MM.1S (cell line): ENCODE measurements around the gene AGAP1.

Experiments
- DNase-seq: peaks from one replicate; pipeline ENCODE4 v3.0.0-alpha.2; 2015
- H2AFZ ChIP-seq: fragments of 300-600 bp; sonication (generic); 2 replicates; pipeline ENCODE4 v1.6.0; 2016; ENCODE audit warnings: antibody characterized with exemption, low read length
- H3F3A ChIP-seq: fragments of 300-600 bp; sonication (generic); 2 replicates; pipeline ENCODE4 v1.6.1; 2016; ENCODE audit warnings: mild to moderate bottlenecking, antibody characterized with exemption, low read length, moderate library complexity, mixed read lengths; ENCODE audit not compliant: insufficient read depth
- H3K27ac ChIP-seq: fragments of 300-600 bp; sonication (generic); 2 replicates; pipeline ENCODE4 v1.5.1; 2016; ENCODE audit warnings: mild to moderate bottlenecking, low read length
- H3K27me3 ChIP-seq: fragments of 300-600 bp; sonication (generic); replicated peaks from 2 replicates; pipeline ENCODE4 v1.6.0; 2016; ENCODE audit warnings: low read length; ENCODE audit not compliant: insufficient read depth
- H3K36me3 ChIP-seq: fragments of 300-600 bp; sonication (generic); replicated peaks from 2 replicates; pipeline ENCODE4 v1.6.1; 2016; ENCODE audit warnings: mild to moderate bottlenecking, low read length, mixed read lengths; ENCODE audit not compliant: insufficient read depth
- H3K4me1 ChIP-seq: fragments of 300-600 bp; sonication (generic); 2 replicates; pipeline ENCODE4 v1.6.1; 2016; ENCODE audit warnings: low read length, mixed read lengths
- H3K4me2 ChIP-seq: fragments of 300-600 bp; sonication (generic); 2 replicates; pipeline ENCODE4 v1.6.0; 2016; ENCODE audit warnings: low read depth, low read length
- H3K4me3 ChIP-seq: fragments of 300-600 bp; sonication (generic); 2 replicates; pipeline ENCODE4 v1.5.1; 2016; ENCODE audit warnings: low read length, mixed read lengths
- H3K79me2 ChIP-seq: fragments of 300-600 bp; sonication (generic); 2 replicates; pipeline ENCODE4 v1.6.1; 2016; ENCODE audit warnings: mixed run types, low read length, mixed read lengths
- H3K9ac ChIP-seq: fragments of 300-600 bp; sonication (generic); 2 replicates; pipeline ENCODE4 v1.6.1; 2016; ENCODE audit warnings: low read length, mixed read lengths
- H3K9me2 ChIP-seq: fragments of 300-600 bp; sonication (generic); replicated peaks from 2 replicates; pipeline ENCODE4 v1.6.1; 2016; ENCODE audit warnings: mild to moderate bottlenecking, low read length, mixed read lengths; ENCODE audit not compliant: insufficient read depth
- H3K9me3 ChIP-seq: fragments of 300-600 bp; sonication (generic); replicated peaks from 2 replicates; pipeline ENCODE4 v1.6.1; 2016; ENCODE audit warnings: mild to moderate bottlenecking, low read length, mixed read lengths; ENCODE audit not compliant: insufficient read depth
- H4K20me1 ChIP-seq: fragments of 300-600 bp; sonication (generic); 2 replicates; pipeline ENCODE4 v1.6.1; 2016; ENCODE audit warnings: mild to moderate bottlenecking, low read length, moderate library complexity, mixed read lengths; ENCODE audit not compliant: insufficient read depth
- EZH2 ChIP-seq: fragments of 300-600 bp; sonication (generic); optimal IDR thresholded peaks from 2 replicates; pipeline ENCODE3; 2017; ENCODE audit warnings: low read depth, mild to moderate bottlenecking, antibody characterized with exemption, low read length, mixed read lengths
- EZH2phosphoT487 ChIP-seq: fragments of 300-600 bp; sonication (generic); IDR thresholded peaks from 2 replicates; pipeline ENCODE4 v1.6.1; 2018; ENCODE audit warnings: antibody characterized with exemption, low read length
- TF ChIP-seq, protein P1 (sequence below): fragments of 300-600 bp; sonication (generic); IDR thresholded peaks from 2 replicates; pipeline ENCODE4 v1.5.1; 2016; ENCODE audit warnings: antibody characterized with exemption, low read length, mixed read lengths

AGAP1 gene

DNA sequence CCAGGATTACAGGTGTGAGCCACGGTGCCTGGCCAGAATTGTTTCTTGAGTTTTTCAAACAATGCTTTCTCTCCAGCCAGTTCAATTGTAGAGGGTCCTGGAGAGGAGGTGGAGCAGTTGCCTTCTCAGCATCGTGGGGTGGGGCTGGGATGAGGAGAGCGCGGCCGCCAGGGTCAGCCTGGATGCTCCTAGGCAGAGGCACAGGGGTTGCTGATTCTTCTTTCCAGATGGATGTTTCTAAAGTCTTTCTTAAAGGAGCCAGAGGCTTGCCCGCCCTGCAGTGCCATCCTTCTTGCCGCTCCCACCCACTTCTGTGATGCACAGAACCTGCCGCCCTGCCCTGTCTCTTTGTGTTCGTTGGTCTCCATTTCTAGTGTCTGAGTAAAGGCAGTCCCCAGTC lies 61.1 kb downstream of the AGAP1 start:
- Histone ChIP-seq H3K4me1 (peaks cover 42% of the 10 kb centered on the region), H2AFZ (no peak overlapping the region), H3K4me2 (no peak overlapping the region), H3F3A (peaks cover 24% of the 10 kb centered on the region), H3K4me3 (no peak overlapping the region), H3K36me3 (no peaks in the 10 kb centered on the region), H3K79me2 (peaks cover 90% of the 10 kb centered on the region), H3K27me3 (no peaks in the 10 kb centered on the region), H3K9me2 (no peaks in the 10 kb centered on the region), H4K20me1 (no peaks in the 10 kb centered on the region), H3K9me3 (no peaks in the 10 kb centered on the region), H3K27ac (no peak overlapping the region), H3K9ac (no peak overlapping the region)
- DNase-seq = no peak
- TF ChIP-seq EZH2phosphoT487 (no peak), EZH2 (no peak)
- TF ChIP-seq, protein P1, sequence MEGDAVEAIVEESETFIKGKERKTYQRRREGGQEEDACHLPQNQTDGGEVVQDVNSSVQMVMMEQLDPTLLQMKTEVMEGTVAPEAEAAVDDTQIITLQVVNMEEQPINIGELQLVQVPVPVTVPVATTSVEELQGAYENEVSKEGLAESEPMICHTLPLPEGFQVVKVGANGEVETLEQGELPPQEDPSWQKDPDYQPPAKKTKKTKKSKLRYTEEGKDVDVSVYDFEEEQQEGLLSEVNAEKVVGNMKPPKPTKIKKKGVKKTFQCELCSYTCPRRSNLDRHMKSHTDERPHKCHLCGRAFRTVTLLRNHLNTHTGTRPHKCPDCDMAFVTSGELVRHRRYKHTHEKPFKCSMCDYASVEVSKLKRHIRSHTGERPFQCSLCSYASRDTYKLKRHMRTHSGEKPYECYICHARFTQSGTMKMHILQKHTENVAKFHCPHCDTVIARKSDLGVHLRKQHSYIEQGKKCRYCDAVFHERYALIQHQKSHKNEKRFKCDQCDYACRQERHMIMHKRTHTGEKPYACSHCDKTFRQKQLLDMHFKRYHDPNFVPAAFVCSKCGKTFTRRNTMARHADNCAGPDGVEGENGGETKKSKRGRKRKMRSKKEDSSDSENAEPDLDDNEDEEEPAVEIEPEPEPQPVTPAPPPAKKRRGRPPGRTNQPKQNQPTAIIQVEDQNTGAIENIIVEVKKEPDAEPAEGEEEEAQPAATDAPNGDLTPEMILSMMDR = no peak

DNA sequence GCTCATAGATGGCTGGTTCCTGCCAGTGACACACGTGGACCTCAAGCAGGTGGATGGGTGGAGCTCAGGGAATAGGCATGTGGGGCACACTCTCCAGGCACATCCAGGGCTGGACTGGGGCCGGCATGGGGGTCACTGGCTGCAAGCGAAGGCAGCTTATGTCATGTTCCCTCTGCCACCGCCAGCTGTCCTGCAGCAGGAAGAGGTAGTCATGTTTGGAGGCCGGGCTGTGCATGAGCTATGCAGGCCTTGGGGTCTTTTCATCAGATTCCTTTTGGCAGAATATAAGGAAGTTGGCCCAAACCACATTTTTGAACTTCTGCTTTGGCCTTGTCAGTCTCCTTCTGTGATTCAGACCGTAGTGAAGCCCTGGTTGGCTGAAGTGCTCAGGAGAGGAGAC lies 61.5 kb downstream of the AGAP1 start:
- Histone ChIP-seq H3K79me2 (peaks cover 90% of the 10 kb centered on the region), H3K4me1 (peaks cover 40% of the 10 kb centered on the region)

DNA sequence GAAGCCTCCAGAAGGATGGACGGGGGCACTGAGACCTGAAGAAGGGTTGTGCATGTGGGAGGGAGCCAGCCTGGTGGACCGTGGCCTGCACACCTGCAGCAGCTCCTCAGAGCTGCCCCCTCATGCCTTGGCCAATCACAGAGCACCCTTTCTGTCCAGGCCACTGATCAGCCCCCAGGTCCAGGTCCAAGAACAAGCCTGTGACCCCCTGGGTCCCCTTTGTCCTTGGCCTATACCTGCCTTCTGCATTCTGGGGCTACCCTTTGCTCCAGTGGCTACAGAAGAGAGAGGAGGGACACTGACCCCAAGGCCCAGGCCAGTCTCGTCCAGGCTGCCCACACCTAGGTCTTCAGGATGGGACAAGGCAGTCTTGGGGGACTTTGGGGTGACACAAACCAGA lies 62.2 kb downstream of the AGAP1 start:
- Histone ChIP-seq H3K4me2 (no peak overlapping the region), H2AFZ (no peak overlapping the region), H3K4me1 (peaks cover 40% of the 10 kb centered on the region), H3K9ac (no peak overlapping the region), H3F3A (peaks cover 24% of the 10 kb centered on the region), H3K27ac (no peak overlapping the region), H3K4me3 (no peak overlapping the region), H3K9me2 (no peaks in the 10 kb centered on the region), H3K36me3 (no peaks in the 10 kb centered on the region), H3K9me3 (no peaks in the 10 kb centered on the region), H4K20me1 (no peaks in the 10 kb centered on the region), H3K27me3 (no peaks in the 10 kb centered on the region), H3K79me2 (peaks cover 92% of the 10 kb centered on the region)
- no peak for DNase-seq
- TF ChIP-seq, protein P1 = no peak
- TF ChIP-seq EZH2 = no peak
- no peak for TF ChIP-seq EZH2phosphoT487

More for the DNA sequence above, 61.5 kb downstream of the AGAP1 start:
- Histone ChIP-seq H3F3A (peaks cover 24% of the 10 kb centered on the region), H4K20me1 (no peaks in the 10 kb centered on the region), H3K27ac (no peak overlapping the region), H3K4me2 (no peak overlapping the region), H3K36me3 (no peaks in the 10 kb centered on the region), H3K4me3 (no peak overlapping the region), H2AFZ (no peak overlapping the region), H3K9ac (no peak overlapping the region), H3K9me2 (no peaks in the 10 kb centered on the region), H3K9me3 (no peaks in the 10 kb centered on the region), H3K27me3 (no peaks in the 10 kb centered on the region)
- DNase-seq = no peak
- TF ChIP-seq EZH2 = no peak
- TF ChIP-seq EZH2phosphoT487 = no peak

DNA sequence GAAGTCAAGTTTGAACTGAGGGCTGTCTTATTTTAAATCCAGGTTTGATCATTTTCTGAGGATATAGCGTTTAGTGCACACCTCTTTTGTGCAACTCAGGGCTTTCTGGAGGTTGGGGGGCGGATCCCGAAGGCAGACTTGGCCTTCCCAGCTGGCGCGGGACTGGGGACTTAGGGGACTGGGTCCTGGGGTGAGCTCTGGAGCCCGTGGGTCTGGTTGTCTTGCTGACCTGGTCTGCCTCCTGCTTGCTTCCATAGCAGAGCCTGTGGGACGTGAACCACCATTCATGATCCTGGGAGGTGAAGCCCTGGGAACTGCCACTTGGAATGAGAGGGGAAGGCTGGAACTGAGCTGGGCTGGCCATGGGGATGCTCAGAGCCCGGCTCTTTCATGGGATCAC lies 63.1 kb downstream of the AGAP1 start:
- Histone ChIP-seq H3K9ac (no peak overlapping the region), H3F3A (peaks cover 18% of the 10 kb centered on the region), H3K4me3 (no peak overlapping the region), H2AFZ (no peak overlapping the region), H3K9me3 (no peaks in the 10 kb centered on the region), H3K27ac (no peak overlapping the region), H3K79me2 (peaks cover 93% of the 10 kb centered on the region), H3K4me1 (peaks cover 32% of the 10 kb centered on the region), H3K27me3 (no peaks in the 10 kb centered on the region), H3K4me2 (no peak overlapping the region), H4K20me1 (no peaks in the 10 kb centered on the region; the same call in 1 of the 2 replicates), H3K36me3 (no peaks in the 10 kb centered on the region), H3K9me2 (no peaks in the 10 kb centered on the region)
- DNase-seq = no peak
- TF ChIP-seq EZH2phosphoT487 = no peak
- TF ChIP-seq, protein P1 = no peak
- no peak for TF ChIP-seq EZH2
